WERI-Rb-1 (cell line): ENCODE results near the gene FUT2.
"Not testable (repeated sequence)": the region's sequence is repeated elsewhere in the genome, so short reads cannot be mapped to it uniquely, and the experiment has no call there.

Experiments used
- DNase-seq: peaks from one replicate; pipeline ENCODE4 v3.0.0-alpha.2; 2020
- H3K27ac ChIP-seq: fragments of 250-450 bp; sonication (Bioruptor Pico); 2 replicates; pipeline ENCODE4 v1.5.1; 2020; ENCODE audit warnings: mild to moderate bottlenecking, moderate library complexity
- H3K27me3 ChIP-seq: fragments of 250-450 bp; sonication (Bioruptor Pico); 2 replicates; pipeline ENCODE4 v1.5.1; 2021; ENCODE audit warnings: mild to moderate bottlenecking, low read depth, moderate library complexity; ENCODE audit not compliant: insufficient read depth, severe bottlenecking
- H3K36me3 ChIP-seq: fragments of 250-450 bp; sonication (Bioruptor Pico); 2 replicates; pipeline ENCODE4 v1.5.1; 2020; ENCODE audit warnings: mild to moderate bottlenecking, moderate library complexity
- H3K4me3 ChIP-seq: 2 replicates; pipeline ENCODE4 v1.5.1; 2011; ENCODE audit warnings: low read depth, mild to moderate bottlenecking, control low read depth, low read length
- H3K9me3 ChIP-seq: fragments of 250-450 bp; sonication (Bioruptor Pico); 2 replicates; pipeline ENCODE4 v1.5.1; 2021; ENCODE audit warnings: mild to moderate bottlenecking, moderate library complexity; ENCODE audit not compliant: severe bottlenecking
- CTCF ChIP-seq: IDR thresholded peaks from 2 replicates; pipeline ENCODE4 v1.5.1; 2011; ENCODE audit warnings: low read depth, mild to moderate bottlenecking, control low read depth, inconsistent platforms, low read length

Gene FUT2

GRCh38 chr19:48713041-48713863, 17.5 kb downstream of the FUT2 start:
- Histone ChIP-seq H3K27me3 (no peaks in the 10 kb centered on the region), H3K9me3 (no peaks in the 10 kb centered on the region), H3K4me3 (peak overlapping the region; percentile 70), H3K36me3 (no peaks in the 10 kb centered on the region), H3K27ac (peak overlapping the region; percentile 18; the same call in 1 of the 2 replicates)
- DNase-seq: peak; percentile 71
- no peak; the same call in 1 of the 2 replicates for TF ChIP-seq CTCF

- no peaks in the 10 kb centered on the region for H3K36me3 ChIP-seq
- TF ChIP-seq CTCF: no peak
- peak; percentile 99 for DNase-seq
- H3K27me3 ChIP-seq: no peaks in the 10 kb centered on the region
- H3K4me3 ChIP-seq: peak overlapping the region; percentile 70
- peak overlapping the region; percentile 81 for H3K27ac ChIP-seq
- no peaks in the 10 kb centered on the region for H3K9me3 ChIP-seq
These were observed 18.3 kb downstream of the FUT2 start for GRCh38 chr19:48713864-48714755.

GRCh38 chr19:48714759-48715675, 19.2 kb downstream of the FUT2 start:
- no peak for DNase-seq
- Histone ChIP-seq H3K9me3 (no peaks in the 10 kb centered on the region), H3K27ac (peak overlapping the region; percentile 81), H3K27me3 (no peaks in the 10 kb centered on the region), H3K36me3 (no peaks in the 10 kb centered on the region), H3K4me3 (peak overlapping the region; percentile 42)
- no peak for TF ChIP-seq CTCF

- Histone ChIP-seq H3K9me3 (no peaks in the 10 kb centered on the region), H3K36me3 (no peaks in the 10 kb centered on the region; the same call in 1 of the 2 replicates), H3K27me3 (no peaks in the 10 kb centered on the region), H3K4me3 (no peak overlapping the region), H3K27ac (no peak overlapping the region; the same call in 1 of the 2 replicates)
- no peak for DNase-seq
- no peak for TF ChIP-seq CTCF
These were observed 20.0 kb downstream of the FUT2 start for GRCh38 chr19:48715681-48716171.

- no peak for TF ChIP-seq CTCF
- no peak overlapping the region for H3K4me3 ChIP-seq
- DNase-seq: no peak
- no peaks in the 10 kb centered on the region for H3K9me3 ChIP-seq
- H3K27ac ChIP-seq: no peak overlapping the region
- no peaks in the 10 kb centered on the region; the same call in 1 of the 2 replicates for H3K36me3 ChIP-seq
- H3K27me3 ChIP-seq: no peaks in the 10 kb centered on the region
These were observed 21.0 kb downstream of the FUT2 start for GRCh38 chr19:48716562-48717291.

- H3K9me3 ChIP-seq, H3K27ac ChIP-seq, DNase-seq, H3K27me3 ChIP-seq, H3K36me3 ChIP-seq, H3K4me3 ChIP-seq: not testable (repeated sequence)
These were observed 22.3 kb downstream of the FUT2 start for GRCh38 chr19:48718106-48718505.
